IPS DF 4.7 (cell line): ENCODE measurements around the gene CYBC1.

ENCODE experiments used
- DNase-seq: peaks from one replicate; pipeline ENCODE4 v3.0.0-alpha.2; 2013; ENCODE audit warnings: low spot score; ENCODE audit errors: extremely low read depth

CYBC1 gene

DNA sequence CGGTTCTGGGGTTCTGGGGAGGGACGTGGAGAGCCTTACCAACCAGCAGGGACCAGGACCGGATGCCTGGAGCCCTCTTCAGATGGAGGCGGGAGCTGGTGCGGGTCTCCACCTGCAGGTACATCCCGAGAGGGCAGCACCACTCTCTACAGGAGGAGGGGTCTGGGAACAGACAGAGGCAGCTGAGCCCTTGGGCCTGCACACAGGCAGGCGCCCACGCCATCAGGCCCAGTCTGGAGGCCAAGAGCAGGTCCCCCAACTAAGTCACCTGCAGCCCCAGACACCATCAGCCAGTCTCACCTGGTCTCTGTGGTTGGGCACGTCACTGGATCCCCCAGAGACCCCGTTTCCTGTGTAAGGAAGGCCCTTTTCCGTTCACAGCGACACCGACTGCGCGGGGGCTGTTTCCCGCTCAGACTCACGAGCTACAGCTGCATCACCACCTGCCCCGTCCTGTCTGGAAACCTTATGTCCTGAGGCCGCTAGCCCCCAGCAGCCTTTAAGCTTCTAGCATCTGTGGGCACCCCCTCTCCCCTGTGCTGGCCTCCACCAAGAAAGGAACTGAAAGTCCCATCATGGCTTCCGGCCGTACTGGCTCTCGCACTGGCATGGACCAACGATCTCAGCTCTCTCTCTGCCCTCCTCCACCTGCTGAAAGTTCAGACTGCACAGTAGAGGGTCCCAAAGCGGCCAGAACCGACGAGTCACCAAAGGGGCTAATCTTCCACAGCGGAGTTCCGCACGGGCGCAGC lies 1.2 kb downstream of the CYBC1 start:
- DNase-seq, result no peak

- DNase-seq, result no peak
Observed at GRCh38 chr17:82447876-82448275, 2.7 kb downstream of the CYBC1 start.

DNA sequence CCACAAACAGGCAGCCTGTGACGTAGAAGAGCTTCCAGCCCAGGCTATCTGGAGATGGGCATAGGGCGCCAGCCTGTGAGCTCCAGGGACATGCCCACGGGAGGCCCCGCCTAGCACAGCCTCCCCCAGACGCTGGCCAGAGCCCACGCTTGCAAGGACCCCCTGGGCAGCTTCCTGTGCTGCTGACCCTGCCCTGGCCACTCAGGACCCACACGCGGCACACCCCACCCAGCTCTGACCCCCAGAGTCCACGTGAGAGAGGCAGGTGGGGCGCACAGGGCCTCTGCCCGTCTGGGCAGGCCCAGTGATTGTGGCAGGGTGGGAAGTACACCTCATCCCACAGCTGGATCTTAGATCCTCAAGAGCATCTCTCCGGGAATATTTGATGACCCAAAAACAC lies 3.9 kb downstream of the CYBC1 start:
- DNase-seq, result no peak

- DNase-seq, result no peak
Observed at GRCh38 chr17:82446124-82446523, 4.4 kb downstream of the CYBC1 start.

DNA sequence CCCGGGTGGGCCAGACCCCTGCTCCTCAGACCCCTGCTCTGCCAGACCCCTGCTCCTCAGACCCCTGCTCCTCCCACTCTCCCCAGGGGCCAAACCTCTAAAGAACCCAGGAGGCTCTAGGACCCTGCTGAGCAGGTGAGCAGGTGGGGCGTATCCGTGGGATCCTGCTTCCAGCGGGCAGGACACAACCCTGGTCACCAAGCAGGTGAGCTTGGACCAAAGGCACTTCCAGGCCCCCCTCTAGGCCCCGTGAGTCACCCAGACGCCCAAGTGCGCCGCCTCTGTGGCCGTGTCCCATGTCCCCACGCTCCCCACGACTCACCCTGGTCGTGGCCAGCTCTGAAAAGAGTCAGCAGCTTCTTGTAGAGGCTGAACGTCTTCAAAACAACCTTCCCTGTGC lies 5.0 kb downstream of the CYBC1 start:
- no peak for DNase-seq

DNA sequence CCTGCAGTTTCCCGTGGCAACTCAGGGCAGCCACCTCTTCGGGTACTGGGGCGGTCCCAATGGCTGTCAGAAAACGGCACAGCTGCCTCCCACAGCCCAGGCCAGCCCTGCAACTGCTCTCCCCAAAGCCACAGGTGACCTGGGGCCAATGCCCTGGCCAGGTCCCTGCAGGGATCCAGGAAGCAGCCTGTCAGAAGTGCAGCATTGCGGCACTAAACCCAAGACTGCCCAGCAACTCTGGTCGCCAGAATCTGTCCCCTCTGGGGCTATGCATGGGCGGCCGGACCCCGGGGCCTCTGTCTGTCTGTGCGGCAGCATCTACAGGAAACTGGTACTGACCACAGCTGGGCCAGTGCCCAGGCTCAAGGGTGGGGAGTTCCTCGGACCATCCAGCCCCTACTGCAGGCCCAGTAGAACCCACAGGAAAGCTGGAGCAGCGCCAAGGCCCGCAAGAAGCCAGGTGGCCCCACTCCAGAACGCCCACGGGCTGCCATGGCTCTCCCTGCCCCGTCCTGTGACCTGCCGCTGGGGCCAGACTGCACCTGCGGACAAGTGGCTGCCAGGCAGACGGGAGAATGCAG lies 5.5 kb downstream of the CYBC1 start:
- no peak for DNase-seq

GRCh38 chr17:82444284-82444893 lies 6.2 kb downstream of the CYBC1 start:
- DNase-seq, result no peak

DNA sequence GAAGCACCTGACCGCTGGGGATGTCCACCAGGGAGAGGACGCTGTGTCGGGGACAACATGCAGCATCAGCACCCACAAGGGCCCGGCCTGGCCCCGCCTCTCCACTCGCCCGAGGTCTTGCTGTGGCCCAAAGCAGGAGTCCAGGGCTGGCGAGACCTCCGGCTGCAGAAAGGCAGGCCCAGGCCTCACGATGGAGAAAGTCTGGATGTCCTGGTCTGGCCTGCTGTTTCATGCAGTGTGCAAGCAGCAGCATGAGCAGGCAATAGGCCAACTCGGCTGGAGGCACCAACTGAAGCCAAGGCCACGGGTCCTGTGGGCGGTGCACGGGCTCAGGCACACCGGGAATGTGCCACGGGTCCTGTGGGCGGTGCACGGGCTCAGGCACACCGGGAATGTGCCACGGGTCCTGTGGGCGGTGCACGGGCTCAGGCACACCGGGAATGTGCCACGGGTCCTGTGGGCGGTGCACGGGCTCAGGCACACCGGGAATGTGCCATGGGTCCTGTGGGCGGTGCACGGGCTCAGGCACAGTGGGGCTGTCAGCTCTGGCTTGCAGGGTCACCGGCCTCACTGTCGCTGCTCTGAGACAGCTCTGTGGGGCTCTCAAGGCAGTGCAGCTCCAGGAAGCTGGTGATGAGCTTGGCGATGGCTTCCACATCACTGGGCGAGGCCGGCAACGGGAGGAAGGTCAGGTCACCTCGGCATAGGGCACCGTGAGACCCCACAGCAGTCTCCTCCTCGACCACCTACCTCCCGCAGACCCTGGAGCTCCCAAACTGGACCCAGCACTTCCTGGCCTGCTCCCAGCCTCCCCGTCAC lies 6.9 kb downstream of the CYBC1 start:
- no peak for DNase-seq

DNA sequence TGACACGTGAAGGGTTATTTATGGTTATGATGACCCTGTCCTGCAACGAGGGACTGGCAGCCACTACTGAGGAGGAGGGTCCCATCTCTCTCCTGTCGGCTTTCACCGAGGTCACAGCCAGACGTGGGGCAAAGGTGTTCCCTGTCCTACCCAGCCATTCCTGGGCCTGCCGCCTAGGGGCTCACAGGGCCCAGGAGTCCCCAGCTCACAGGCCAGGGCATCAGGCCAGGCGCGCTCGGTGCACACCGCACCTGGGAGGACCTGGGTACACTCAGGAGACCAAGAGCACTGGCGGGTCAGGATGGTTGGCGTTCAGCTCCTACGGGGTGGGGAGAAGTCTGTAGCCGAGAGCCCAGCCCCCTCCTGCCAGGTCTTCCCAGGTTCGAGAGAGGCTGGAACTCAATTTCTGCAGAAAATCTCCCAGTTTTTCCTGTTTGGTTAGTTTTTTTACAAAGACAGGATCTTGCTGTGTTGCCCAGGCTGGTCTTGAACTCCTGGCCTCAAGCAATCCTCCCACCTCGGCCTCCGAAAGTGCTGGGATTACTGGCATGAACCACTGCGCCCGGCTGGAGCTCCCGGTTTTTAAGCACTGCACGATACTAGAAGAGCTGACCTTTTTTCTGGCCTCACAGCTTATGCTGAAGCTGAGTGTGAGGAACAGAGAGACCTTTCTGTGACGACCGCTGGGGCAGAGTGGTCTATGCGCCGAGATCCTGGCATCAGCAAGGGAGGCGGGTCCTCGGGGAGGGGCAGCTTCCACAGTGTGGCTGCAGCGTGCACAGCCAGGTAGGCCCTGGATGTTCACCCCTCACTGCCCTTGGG lies 7.7 kb downstream of the CYBC1 start:
- no peak for DNase-seq

DNA sequence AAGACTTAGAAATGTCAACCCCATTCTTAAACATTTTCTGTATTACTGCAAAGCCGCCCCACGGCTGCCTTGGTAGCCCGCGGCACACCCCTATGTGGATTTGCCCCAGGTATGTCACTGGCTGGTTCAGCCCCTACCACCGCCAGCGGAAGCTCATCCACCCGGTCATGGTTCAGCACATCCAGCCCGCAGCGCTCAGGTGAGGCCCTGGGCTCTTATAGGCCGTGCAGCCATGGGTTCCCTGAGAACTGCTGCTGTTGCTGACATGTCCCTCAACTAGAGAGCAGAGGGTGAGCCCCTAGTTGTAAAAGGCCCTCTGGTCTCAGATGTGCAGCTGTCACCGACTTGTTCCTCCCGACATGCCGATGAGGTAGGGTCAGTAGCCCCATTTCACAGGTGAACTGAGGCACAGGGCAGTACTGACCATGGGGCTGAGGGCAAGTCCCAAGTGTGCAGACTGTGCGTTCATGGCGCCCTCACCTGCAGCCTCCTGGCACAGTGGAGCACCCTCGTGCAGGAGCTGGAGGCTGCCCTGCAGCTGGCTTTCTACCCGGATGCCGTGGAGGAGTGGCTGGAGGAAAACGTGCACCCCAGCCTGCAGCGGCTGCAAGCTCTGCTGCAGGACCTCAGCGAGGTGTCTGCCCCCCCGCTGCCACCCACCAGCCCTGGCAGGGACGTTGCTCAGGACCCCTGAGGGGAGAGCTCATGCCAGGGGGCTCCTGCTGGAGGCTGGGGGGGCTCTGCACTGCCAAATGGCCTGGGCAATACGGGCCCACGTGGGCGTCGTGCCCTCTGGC lies 8.7 kb downstream of the CYBC1 start:
- DNase-seq, result no peak

GRCh38 chr17:82440991-82441627 lies 9.4 kb downstream of the CYBC1 start:
- DNase-seq, result no peak

GRCh38 chr17:82440469-82440981 lies 10.0 kb downstream of the CYBC1 start:
- DNase-seq, result no peak

DNA sequence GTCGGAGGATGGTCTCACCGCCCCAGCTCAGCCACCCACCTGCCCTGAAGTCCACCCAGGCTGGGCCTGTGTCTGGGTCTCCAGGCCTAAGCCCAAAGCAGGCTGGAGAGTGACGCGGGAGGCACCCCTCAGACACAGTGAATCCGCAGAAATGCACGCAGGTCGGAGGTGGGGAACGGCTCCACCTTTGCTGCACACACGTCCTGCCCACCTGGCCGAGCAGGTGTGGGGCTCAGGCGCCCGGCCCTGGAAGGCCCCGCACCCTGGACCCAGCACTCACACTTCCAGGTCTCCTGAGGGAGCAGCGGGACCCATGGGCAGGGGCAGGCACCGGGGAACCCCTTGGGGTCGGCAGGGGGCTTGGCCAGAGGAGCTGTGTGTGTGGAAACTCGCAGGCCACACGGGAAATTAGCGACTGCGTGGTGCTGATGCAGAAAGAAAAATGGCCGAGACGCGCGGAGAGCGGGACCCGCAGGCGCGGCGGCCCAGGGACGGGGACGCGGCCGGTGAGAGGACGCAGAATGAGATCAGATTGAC lies 10.7 kb downstream of the CYBC1 start:
- DNase-seq, result no peak

GRCh38 chr17:82439194-82439828 lies 11.2 kb downstream of the CYBC1 start:
- DNase-seq, result no peak

- DNase-seq, result no peak
Observed at GRCh38 chr17:82438401-82439193, 12.0 kb downstream of the CYBC1 start.

DNA sequence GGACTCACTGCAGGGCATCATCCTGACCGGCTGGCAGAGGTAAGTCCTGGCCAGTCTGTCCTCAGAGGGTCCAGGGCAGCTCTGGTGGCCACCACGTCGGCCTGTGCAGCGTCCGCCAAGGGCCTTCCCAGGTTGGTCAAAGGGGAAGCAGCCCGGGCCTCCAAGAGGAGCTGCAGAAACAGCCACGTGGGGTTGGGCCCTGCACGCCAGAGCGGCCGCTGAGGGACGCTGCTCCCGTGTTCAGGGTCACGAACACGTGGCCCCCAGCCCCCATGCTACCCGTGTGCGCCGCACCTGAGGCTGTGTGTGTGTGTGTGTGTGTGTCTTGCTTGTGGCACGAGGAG lies 13.3 kb downstream of the CYBC1 start:
- no peak for DNase-seq

DNA sequence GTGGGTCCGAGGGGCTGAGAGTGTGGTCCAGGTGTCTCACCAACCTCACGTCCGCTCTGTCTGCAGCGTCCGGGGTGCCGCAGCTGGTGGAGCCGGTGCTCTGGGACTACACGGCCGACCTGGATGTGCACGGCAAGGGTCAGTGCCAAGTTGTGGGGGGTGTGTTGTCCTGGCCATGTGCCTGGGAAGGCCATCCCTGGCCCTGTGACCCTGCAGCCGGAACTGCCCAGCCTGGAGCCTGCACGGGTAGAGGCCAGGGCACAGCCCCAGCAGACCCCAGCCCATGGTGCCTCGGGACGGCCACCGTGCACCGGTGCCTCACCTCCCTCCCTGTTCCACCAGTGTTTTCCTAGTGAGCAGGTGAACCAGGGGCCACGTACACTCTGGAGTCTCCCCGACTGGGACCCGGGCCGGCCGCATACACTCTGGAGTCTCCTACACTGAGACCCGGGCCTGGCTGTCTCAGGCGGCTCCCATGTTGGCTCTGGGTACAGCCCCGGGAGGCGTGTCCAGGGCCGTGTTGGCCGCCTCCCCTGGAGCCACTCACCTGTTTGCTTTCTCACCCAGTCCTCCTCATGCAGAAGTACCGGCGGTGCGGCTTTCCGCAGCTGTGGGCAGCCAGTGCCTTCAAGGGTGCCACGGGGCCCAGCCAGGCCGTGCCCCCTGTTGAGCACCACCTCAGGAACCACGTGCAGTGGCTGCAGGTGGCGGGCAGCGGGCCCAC lies 13.8 kb downstream of the CYBC1 start:
- DNase-seq, result no peak
